ENCODE results near the gene SEC16A.

SEC16A gene

GRCh38 chr9:136460772-136461325 is 22.0 kb downstream of the SEC16A start:
- no peak for DNase-seq (ENCODE audit: low read depth)
- TF ChIP-seq, protein P1, sequence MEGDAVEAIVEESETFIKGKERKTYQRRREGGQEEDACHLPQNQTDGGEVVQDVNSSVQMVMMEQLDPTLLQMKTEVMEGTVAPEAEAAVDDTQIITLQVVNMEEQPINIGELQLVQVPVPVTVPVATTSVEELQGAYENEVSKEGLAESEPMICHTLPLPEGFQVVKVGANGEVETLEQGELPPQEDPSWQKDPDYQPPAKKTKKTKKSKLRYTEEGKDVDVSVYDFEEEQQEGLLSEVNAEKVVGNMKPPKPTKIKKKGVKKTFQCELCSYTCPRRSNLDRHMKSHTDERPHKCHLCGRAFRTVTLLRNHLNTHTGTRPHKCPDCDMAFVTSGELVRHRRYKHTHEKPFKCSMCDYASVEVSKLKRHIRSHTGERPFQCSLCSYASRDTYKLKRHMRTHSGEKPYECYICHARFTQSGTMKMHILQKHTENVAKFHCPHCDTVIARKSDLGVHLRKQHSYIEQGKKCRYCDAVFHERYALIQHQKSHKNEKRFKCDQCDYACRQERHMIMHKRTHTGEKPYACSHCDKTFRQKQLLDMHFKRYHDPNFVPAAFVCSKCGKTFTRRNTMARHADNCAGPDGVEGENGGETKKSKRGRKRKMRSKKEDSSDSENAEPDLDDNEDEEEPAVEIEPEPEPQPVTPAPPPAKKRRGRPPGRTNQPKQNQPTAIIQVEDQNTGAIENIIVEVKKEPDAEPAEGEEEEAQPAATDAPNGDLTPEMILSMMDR (IDR thresholded peaks at IDR 0.05; ENCODE audit: control insufficient read depth, extremely low read depth, insufficient read depth): no peak
- H3K4me3 ChIP-seq (ENCODE audit: low read depth, low read length): no peak overlapping the region

- no peak for DNase-seq (ENCODE audit: low read depth)
- TF ChIP-seq, protein P1 (IDR thresholded peaks at IDR 0.05; ENCODE audit: control insufficient read depth, extremely low read depth, insufficient read depth): no peak
These were observed 23.4 kb downstream of the SEC16A start for GRCh38 chr9:136459425-136459824.

DNA sequence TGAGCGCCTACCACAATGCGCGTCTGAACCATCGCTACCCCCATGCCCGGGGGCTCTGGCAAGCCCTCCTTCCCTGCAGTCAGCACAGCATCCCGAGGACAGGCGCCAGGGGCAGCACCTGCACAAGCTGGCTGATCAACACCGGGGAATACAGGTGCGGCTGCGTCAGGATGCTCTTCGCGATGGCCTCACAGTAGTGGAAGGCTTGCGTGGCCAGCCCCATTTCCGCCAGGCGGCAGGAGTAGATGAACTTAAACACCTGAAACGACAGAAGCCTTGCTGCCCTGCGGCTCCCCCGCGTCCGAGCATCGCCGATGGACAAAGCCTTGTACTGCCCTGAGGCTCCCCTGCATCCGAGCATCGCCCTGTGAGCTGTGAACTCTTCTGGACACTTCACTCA is 25.5 kb downstream of the SEC16A start:
- no peak for DNase-seq (ENCODE audit: low read depth)
- TF ChIP-seq, protein P1 (IDR thresholded peaks at IDR 0.05; ENCODE audit: control insufficient read depth, extremely low read depth, insufficient read depth): no peak
- no peak overlapping the region for H3K4me3 ChIP-seq (ENCODE audit: low read depth, low read length)

More at GRCh38 chr9:136459425-136459824, 23.4 kb downstream of the SEC16A start:
- H3K4me3 ChIP-seq (ENCODE audit: low read depth, low read length): no peak overlapping the region

DNA sequence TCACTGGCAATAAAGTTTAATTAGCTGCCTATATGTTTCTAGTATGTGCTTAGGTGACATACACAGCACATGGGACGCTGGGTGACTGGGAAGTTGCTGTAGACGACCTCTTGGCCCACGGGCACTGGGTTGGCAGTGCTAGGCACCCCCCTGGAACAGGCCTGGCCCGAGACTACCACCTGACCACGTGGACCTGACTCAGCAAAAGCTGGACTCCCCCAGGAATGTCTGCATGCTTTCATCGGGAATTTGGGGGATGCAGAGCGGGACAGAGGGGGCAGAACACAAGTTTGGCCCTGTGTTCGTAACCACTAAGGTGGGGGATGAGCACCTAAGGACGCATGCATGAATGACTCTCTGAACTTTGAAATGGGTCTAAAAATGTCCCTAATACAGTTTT is 26.6 kb downstream of the SEC16A start:
- DNase-seq (ENCODE audit: low read depth): no peak
- H3K4me3 ChIP-seq (ENCODE audit: low read depth, low read length): no peak overlapping the region
- TF ChIP-seq, protein P1 (IDR thresholded peaks at IDR 0.05; ENCODE audit: control insufficient read depth, extremely low read depth, insufficient read depth): no peak

- no peak for DNase-seq (ENCODE audit: low read depth)
- no peak overlapping the region for H3K4me3 ChIP-seq (ENCODE audit: low read depth, low read length)
- TF ChIP-seq, protein P1 (IDR thresholded peaks at IDR 0.05; ENCODE audit: control insufficient read depth, extremely low read depth, insufficient read depth): no peak
These were observed 27.5 kb downstream of the SEC16A start for GRCh38 chr9:136455043-136456002.

DNA sequence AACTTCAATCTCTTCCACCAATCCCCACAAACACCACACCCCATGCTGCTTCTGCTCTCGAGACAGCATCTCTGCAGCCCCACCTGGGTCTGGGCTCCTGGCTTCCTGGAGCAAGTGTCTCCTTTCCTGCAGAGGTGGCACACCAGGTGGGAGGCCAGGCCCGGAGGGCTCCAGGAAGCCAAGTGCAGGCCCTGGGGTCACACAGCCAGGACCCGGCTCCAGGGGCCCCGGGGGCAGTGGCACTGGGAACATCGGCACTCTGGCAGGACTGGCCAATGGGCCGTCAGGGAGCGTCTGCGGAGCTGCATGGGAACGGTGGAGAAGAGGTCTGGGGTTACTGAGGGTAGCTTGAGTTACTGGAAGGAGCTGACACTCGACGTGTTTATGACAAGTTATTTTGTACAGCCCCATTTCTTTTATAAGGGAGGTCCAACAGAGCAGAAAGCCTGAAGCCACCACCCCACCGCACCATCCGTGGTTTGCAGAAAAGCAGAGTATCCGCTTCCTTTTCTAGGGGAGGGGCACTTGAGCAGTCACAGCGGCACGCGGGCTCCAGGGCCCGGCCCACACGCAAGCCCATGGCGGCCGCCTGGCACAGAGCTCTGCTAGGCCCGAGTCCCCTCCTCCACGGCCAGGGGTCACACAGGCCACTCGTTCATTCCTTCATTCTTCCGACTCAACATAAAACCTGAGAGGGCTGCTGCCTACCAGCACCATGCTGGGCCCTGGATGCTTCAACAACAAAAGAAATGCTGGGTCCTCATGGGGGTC is 28.6 kb downstream of the SEC16A start:
- no peak for DNase-seq (ENCODE audit: low read depth)
- H3K4me3 ChIP-seq (ENCODE audit: low read depth, low read length): no peak overlapping the region
- TF ChIP-seq, protein P1 (IDR thresholded peaks at IDR 0.05; ENCODE audit: control insufficient read depth, extremely low read depth, insufficient read depth): no peak

All from LNCaP clone FGC (cell line).